GM12874 (cell line): ENCODE data around the gene BAHD1.

Experiments used
- TF ChIP-seq, protein P1 (sequence below): IDR thresholded peaks from 2 replicates; pipeline ENCODE4 v1.5.1; 2011; ENCODE audit warnings: low read depth, mild to moderate bottlenecking, control low read depth, low read length, moderate library complexity; ENCODE audit not compliant: insufficient read depth

Gene BAHD1

DNA sequence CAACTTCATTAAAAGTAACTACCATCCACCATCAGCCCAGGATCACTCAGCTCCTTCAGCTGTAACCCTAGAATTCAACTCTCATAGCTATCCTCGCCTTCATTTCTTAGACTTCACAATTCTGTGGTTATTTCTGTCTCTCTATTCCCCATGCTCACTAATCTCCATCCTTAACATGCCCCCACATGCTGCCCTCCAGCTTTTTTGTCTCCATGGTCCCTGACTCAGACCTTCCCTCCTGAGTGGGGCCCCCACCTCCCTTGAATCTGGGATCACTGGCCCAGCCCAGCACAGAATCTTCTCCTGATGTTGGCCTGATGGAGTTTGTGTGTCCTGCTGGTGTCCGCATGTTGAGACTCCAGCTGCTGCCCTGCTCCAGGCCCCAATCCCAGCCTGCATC, 71.7 kb downstream of the BAHD1 start:
- TF ChIP-seq, protein P1, sequence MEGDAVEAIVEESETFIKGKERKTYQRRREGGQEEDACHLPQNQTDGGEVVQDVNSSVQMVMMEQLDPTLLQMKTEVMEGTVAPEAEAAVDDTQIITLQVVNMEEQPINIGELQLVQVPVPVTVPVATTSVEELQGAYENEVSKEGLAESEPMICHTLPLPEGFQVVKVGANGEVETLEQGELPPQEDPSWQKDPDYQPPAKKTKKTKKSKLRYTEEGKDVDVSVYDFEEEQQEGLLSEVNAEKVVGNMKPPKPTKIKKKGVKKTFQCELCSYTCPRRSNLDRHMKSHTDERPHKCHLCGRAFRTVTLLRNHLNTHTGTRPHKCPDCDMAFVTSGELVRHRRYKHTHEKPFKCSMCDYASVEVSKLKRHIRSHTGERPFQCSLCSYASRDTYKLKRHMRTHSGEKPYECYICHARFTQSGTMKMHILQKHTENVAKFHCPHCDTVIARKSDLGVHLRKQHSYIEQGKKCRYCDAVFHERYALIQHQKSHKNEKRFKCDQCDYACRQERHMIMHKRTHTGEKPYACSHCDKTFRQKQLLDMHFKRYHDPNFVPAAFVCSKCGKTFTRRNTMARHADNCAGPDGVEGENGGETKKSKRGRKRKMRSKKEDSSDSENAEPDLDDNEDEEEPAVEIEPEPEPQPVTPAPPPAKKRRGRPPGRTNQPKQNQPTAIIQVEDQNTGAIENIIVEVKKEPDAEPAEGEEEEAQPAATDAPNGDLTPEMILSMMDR: no peak

DNA sequence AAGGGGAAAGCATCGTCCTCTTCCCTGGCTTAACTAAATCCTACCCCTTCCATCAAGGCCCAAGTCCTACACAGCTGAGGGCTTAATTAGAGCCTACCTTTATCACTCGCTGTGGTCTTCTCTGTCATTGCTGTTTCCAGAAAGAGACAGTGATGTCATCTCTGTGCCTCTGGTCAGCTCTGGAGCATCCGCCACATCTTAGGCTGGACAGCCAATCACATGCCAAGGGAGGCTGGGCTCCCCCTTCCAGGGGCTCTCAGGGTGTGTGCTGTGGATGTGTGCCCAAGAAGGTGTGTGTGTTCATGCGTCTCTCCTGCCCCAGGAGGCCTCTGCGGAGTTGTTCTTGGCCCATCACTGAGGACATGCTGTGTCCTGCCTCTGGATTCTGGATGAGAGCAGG, 72.9 kb downstream of the BAHD1 start:
- TF ChIP-seq, protein P1: no peak

DNA sequence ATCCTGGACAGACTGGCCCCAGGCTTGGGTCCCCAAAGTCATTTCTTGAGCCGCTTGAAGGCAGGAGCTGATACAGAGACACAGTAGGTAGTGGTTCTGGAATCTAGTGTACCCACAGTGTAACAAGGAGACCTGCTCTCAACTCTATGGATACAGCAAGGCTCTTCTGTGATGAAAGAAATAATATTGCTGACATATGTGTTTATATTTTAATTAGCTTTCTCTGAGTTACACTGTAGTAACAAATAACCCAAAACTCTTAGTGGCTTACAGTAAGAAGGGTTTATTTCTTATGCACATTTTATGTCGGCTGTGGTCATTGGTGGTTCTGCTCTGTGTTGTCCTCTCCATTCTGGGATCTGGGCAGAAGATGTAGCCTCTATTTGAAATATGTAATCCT, 75.6 kb downstream of the BAHD1 start:
- TF ChIP-seq, protein P1: no peak
